Aorta (tissue), 5 donors: ENCODE measurements around the gene CLEC17A. TPM values are rescaled to one million over a fixed set of nuclear protein-coding genes. Genes with fewer than 3 reads are reported as not detected.
"Not testable (repeated sequence)": the region's sequence is repeated elsewhere in the genome, so short reads cannot be mapped to it uniquely, and the experiment has no call there.

Experiments
- ATAC-seq: fragments of 200-7000 bp; cut with Tn5 transposase; one replicate; pipeline ENCODE4 v1.9.1; 2022; ENCODE audit warnings: moderate library complexity; ENCODE audit not compliant: low FRiP score
- DNase-seq, 2 donors: peaks; one replicate each; pipeline ENCODE4 v3.0.0-alpha.2; 2020
- H3K27ac ChIP-seq, 2 donors: one replicate each; pipeline ENCODE4 v1.5.1; 2013; ENCODE audit warnings: low read length in 2 of 2, mild to moderate bottlenecking in 2 of 2, moderate library complexity in 2 of 2, control low read depth in 1 of 2, inconsistent platforms in 1 of 2, low read depth in 1 of 2
- H3K27me3 ChIP-seq, 2 donors: one replicate each; pipeline ENCODE4 v1.6.1; 2013; ENCODE audit warnings: control low read depth in 1 of 2, low read length in 1 of 2, mild to moderate bottlenecking in 1 of 2, moderate library complexity in 1 of 2; ENCODE audit not compliant: insufficient read depth in 2 of 2, control insufficient read depth in 1 of 2
- H3K36me3 ChIP-seq, 2 donors: one replicate each; pipeline ENCODE4 v1.6.1; 2013; ENCODE audit warnings: control low read depth in 1 of 2, low read length in 1 of 2, mild to moderate bottlenecking in 1 of 2; ENCODE audit not compliant: insufficient read depth in 2 of 2, control insufficient read depth in 1 of 2
- H3K4me1 ChIP-seq, 2 donors: one replicate each; pipeline ENCODE4 v1.6.1; 2013; ENCODE audit warnings: low read length in 2 of 2, control low read depth in 1 of 2, mild to moderate bottlenecking in 1 of 2, moderate library complexity in 1 of 2; ENCODE audit not compliant: insufficient read depth in 2 of 2, control insufficient read depth in 1 of 2
- H3K4me3 ChIP-seq, 2 donors: one replicate each; pipeline ENCODE4 v1.5.1; 2013; ENCODE audit warnings: low read length in 2 of 2, control low read depth in 1 of 2, mild to moderate bottlenecking in 1 of 2
- H3K9me3 ChIP-seq: one replicate; pipeline ENCODE4 v1.6.1; 2013; ENCODE audit warnings: mild to moderate bottlenecking, low read length; ENCODE audit not compliant: control insufficient read depth
- WGBS, 2 donors: extraction: QIAGEN DNeasy Blood & Tissue Kit; methylation state at CpG; one replicate each; pipeline ENCODE4 v1.1.7; 2013; 5-methylcytosine and 5-hydroxymethylcytosine counted together
- intact Hi-C, 2 donors: fragments of 100-400 bp; cut with DNase I; formaldehyde crosslinking; loops; one replicate each; pipeline versions ENCODE4 v1.14.2 to v1.15.0; 2022
- polyA plus RNA-seq, 2 donors: library from polyadenylated mRNA; stranded (reverse); fragments of 200-250 nt; gene quantifications; one replicate each; pipeline ENCODE4 v1.2.3, GENCODE V29; 2013
- total RNA-seq, 2 donors: library from RNA; stranded (reverse); fragmentation: NEBNext Ultra II Directional; extraction: Animal tissue kit (Norgen Biotek cat#: 25700); gene quantifications; one replicate each; pipeline ENCODE4 v1.2.1, GENCODE V29; 2021
- donor health status: healthy with polysubstance abuse.
- donor health status: Bipolar disorder and iron deficiency.
- donor health status: DM: no; HTN: no; CAD: no.
- donor health status: DM: no; HTN: no; CAD: no.
- donor health status: DM: yes; HTN: yes; CAD: no.

Gene CLEC17A
- total and polyA plus RNA-seq, 4 donors = 0.18 TPM; not detected in 3

DNA sequence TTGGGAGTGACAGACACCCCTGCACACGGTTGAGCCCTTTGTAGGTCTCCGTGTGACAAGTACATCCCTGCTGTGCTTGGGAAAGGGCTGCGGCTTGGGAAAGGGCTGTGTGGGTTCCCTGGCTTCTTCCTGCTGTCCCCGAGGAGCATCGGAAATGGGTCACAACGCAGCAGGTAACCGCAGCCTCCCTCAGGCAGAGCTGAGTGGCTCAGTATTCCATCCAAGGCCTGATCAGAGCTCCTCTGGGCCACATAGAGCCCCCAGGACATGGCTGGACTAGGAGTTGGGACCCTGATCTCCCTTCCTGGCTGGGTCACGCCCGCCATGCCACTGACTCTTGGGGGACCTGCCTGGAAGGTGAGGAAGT, 37.2 kb upstream of the CLEC17A start:
- DNase-seq (no peak), ATAC-seq (no peak)
- no peak overlapping the region for H3K27ac ChIP-seq
- H3K4me3 ChIP-seq = no peak overlapping the region
- H3K27me3 ChIP-seq = no peaks in the 10 kb centered on the region
- intact Hi-C loops = no loop called here
- no peaks in the 10 kb centered on the region for H3K36me3 ChIP-seq
- H3K4me1 ChIP-seq = no peaks in the 10 kb centered on the region
- no peaks in the 10 kb centered on the region for H3K9me3 ChIP-seq
- WGBS, 2 donors = 68 to 76% methylated on average over 9 of the region's 9 CpGs

DNA sequence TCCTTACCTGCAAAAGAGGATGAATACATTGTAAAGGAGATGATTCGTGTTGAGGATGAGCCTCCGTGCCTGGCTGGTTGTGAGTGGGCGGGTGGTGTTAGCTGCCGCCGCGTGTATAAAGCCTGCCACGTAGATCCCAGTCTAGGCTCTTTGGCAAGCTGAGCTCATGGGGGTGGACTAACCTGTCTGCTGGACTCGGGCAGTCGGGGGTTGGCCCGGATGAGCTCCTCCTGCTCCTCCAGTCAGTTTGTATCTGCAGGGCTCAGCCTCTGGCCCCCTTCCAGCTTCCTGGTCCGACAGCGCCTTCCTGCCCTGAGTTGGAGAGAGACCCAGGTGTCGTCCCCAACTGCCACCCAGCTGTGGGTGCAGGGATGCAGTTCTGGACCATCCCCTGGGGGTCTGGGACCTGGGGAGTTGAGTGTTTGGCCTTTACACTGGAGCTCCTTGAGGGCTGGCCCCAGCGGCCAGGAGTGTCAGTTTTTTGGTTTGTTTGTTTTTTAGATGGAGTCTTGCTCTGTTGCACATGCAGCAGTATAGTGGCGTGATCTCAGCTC, 32.6 kb upstream of the CLEC17A start:
- H3K4me3 ChIP-seq = no peak overlapping the region
- no peaks in the 10 kb centered on the region for H3K4me1 ChIP-seq
- no peaks in the 10 kb centered on the region for H3K27me3 ChIP-seq
- H3K27ac ChIP-seq = no peak overlapping the region
- no peaks in the 10 kb centered on the region for H3K36me3 ChIP-seq
- ATAC-seq (no peak), DNase-seq (no peak)
- intact Hi-C loops = no loop called here
- WGBS, 2 donors = 79 to 83% methylated on average over 15 of the region's 15 CpGs
- H3K9me3 ChIP-seq = no peaks in the 10 kb centered on the region

- ATAC-seq, H3K27me3 ChIP-seq, DNase-seq, H3K4me1 ChIP-seq, intact Hi-C loops, H3K9me3 ChIP-seq, H3K4me3 ChIP-seq, H3K27ac ChIP-seq, H3K36me3 ChIP-seq: not testable (repeated sequence)
- WGBS, 2 donors = 85 to 87% methylated on average over 12 of the region's 12 CpGs
Observed at GRCh38 chr19:14551134-14552005, 31.5 kb upstream of the CLEC17A start.

DNA sequence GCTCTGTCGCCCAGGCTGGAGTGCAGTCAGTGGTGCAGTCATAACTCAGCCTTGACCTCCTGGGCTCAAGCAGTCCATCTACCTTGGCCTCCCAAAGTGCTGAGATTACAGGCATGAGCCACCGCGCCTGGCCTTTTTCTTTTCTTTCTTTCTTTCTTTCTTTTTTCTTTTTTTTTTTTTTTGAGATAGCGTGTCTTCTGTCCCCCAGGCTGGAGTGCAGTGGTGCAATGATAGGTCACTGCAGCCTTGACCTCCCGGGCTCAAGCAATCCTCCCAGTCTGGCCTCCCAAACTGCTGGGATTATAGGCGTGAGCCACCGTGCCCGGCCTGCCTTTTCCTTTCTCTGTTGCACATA, 30.9 kb upstream of the CLEC17A start:
- H3K27ac ChIP-seq, DNase-seq, H3K27me3 ChIP-seq, H3K9me3 ChIP-seq, ATAC-seq, intact Hi-C loops, H3K4me3 ChIP-seq, H3K4me1 ChIP-seq, H3K36me3 ChIP-seq: not testable (repeated sequence)
- WGBS, 2 donors = 84 to 88% methylated on average over 8 of the region's 8 CpGs

GRCh38 chr19:14553042-14553938, 29.6 kb upstream of the CLEC17A start:
- H3K36me3 ChIP-seq = no peaks in the 10 kb centered on the region
- DNase-seq = no peak
- H3K4me3 ChIP-seq = no peak overlapping the region
- no peak for ATAC-seq
- intact Hi-C loops = no loop called here
- 91 to 93% methylated on average over 32 to 35 of the region's 35 CpGs for WGBS, 2 donors
- H3K27me3 ChIP-seq = no peaks in the 10 kb centered on the region
- H3K27ac ChIP-seq = no peak overlapping the region
- no peaks in the 10 kb centered on the region for H3K4me1 ChIP-seq
- no peaks in the 10 kb centered on the region for H3K9me3 ChIP-seq

DNA sequence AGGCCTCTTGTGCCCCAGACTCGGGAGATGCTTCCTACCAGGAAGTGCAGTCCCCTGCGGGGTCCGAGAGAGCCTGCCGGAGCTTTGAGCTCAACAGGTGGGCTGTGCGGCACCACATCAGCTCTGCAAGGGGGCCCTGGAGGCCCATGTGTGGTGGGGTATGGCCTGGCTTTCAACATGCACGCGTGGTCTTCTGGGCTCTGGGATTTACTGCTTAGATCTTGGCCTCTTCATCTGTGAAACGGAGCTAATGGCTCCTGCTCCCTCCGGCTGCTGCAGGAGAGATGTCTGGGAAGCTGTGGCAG, 29.0 kb upstream of the CLEC17A start:
- ATAC-seq (no peak), DNase-seq (no peak)
- Histone ChIP-seq H3K9me3 (no peaks in the 10 kb centered on the region), H3K27ac (no peak overlapping the region), H3K36me3 (no peaks in the 10 kb centered on the region), H3K4me3 (no peak overlapping the region), H3K27me3 (no peaks in the 10 kb centered on the region), H3K4me1 (no peaks in the 10 kb centered on the region)
- WGBS, 2 donors = 75 to 82% methylated on average over 9 of the region's 9 CpGs
- intact Hi-C loops = no loop called here

- no peak overlapping the region for H3K4me3 ChIP-seq
- no peaks in the 10 kb centered on the region for H3K9me3 ChIP-seq
- H3K36me3 ChIP-seq = no peaks in the 10 kb centered on the region
- ATAC-seq = no peak
- no peaks in the 10 kb centered on the region for H3K4me1 ChIP-seq
- intact Hi-C loops = no loop called here
- WGBS, 2 donors = 70 to 77% methylated on average over 6 of the region's 6 CpGs
- no peak overlapping the region for H3K27ac ChIP-seq
- DNase-seq = no peak
- H3K27me3 ChIP-seq = no peaks in the 10 kb centered on the region
Observed at GRCh38 chr19:14554382-14554812, 28.5 kb upstream of the CLEC17A start.

DNA sequence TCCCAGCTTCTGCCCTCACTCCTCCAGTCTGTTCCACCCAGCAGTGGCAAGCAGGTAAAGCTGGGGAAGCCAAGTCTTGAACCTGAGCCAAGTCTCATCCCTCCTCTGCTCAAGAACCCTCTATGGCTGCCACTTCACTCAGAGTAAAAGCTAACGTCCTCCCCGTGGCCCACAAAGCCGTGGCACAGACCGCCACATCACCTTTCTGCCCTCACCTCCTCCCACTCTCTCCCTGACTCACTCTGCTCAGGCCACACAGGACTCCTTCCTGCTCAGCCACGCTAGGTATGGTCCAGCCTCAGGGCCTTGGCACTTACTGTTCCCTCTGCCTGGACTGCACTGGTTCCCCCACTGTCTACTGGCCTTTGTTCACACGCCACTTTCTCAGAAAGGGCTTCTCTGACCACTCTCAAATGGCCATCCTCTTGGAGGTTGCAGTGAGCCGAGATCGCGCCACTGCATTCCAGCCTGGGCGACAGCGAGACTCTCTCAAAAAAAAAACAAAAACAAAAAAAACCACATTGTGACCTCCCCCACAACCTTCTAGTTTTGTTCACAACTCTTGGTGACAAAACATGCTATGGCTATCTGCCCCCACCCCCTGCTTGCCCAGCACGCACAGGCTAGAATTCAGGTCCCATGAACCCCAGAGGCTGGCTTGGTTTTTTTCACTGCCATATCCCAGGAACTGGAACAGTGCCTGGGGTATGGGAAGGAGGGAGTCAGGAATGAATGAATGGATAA, 26.8 kb upstream of the CLEC17A start:
- DNase-seq = no peak
- Histone ChIP-seq H3K4me3 (no peak overlapping the region), H3K9me3 (no peaks in the 10 kb centered on the region), H3K27me3 (no peaks in the 10 kb centered on the region), H3K36me3 (no peaks in the 10 kb centered on the region), H3K4me1 (no peaks in the 10 kb centered on the region), H3K27ac (no peak overlapping the region)
- ATAC-seq = no peak
- 58 to 60% methylated on average over 12 of the region's 12 CpGs for WGBS, 2 donors
- intact Hi-C loops = no loop called here
